ENCODE data around the gene RIC1.

Gene RIC1

DNA sequence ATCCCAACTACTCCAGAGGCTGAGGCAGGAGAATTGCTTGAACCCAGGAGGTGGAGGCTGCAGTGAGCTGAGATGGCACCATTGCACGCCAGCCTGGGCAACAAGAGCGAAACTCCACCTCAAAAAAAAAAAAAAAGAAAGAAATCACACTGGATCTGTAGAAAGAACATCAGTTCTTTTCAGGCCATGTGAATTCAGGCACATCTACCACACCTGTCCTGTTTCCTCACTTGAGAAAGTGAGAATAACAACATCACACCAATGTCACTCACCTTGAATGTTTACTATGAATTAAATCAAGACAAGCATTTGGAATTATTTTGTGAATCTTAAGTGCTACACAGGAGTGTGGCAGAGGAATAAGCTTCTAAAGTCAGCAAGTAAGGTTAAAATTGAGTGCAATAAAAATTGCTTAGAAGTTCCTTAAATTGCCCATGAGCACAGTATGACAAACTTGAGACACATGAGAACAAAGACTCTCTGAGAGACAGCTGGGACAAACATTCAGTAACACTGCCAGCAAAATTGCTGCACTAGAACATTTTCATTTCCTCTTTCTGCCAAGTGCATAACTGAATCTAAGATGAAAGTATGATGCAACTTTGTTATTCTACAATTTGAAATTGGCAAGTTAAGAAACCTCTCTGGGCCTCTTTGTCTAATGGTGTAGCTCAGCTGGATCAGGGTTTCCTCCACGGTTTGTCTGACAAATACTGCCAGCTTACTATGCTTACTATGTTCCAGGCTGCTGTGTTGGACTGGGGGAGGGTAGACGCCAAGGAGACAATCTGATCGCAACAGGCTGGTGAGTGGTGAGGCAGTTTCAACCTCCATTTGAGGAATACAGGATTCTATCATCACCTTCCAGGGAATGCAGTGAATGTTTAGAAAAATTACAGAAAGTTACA is 1.9 kb upstream of the RIC1 start:
- H3K27ac ChIP-seq = peak overlapping the region; percentile 87
- TF ChIP-seq, protein P1, sequence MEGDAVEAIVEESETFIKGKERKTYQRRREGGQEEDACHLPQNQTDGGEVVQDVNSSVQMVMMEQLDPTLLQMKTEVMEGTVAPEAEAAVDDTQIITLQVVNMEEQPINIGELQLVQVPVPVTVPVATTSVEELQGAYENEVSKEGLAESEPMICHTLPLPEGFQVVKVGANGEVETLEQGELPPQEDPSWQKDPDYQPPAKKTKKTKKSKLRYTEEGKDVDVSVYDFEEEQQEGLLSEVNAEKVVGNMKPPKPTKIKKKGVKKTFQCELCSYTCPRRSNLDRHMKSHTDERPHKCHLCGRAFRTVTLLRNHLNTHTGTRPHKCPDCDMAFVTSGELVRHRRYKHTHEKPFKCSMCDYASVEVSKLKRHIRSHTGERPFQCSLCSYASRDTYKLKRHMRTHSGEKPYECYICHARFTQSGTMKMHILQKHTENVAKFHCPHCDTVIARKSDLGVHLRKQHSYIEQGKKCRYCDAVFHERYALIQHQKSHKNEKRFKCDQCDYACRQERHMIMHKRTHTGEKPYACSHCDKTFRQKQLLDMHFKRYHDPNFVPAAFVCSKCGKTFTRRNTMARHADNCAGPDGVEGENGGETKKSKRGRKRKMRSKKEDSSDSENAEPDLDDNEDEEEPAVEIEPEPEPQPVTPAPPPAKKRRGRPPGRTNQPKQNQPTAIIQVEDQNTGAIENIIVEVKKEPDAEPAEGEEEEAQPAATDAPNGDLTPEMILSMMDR (conservative IDR thresholded peaks at IDR 0.05) = no peak
- no peak for TF ChIP-seq ZFX (IDR thresholded peaks at IDR 0.05)

DNA sequence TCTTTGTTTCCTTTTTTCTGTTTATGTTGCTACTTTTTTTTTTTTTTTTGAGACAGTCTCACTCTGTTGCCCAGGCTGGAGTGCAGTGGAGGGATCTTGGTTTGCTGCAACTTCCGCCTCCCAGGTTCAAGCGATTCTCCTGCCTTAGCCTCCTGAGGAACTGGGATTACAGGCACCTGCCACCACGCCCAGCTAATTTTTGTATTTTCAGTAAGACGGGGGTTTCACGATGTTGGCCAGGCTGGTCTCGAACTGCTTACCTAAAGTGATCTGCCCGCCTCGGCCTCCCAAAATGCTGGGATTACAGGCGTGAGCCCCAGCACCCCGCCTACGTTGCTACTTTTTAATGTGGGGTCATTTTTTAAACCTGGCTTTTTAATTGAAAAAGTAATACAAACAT is 1.2 kb upstream of the RIC1 start:
- peak overlapping the region; percentile 87 for H3K27ac ChIP-seq

DNA sequence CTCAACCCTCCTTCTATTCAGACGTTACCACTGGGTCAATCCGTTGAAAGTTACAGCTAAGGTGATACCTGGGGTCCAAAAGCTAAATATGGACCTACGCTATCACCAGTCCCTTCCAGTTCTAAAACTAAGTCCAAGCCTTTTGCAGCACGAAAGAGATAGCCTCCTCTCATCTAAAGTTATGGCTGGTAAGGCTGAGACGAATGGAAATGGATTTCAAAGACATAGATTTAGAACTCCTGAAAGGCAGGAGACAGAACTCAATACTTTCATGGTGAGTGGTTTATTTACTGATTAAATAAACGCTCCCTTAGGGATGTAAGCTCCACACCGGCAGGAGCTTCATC is 751 bp upstream of the RIC1 start:
- no peak for TF ChIP-seq ZFX (IDR thresholded peaks at IDR 0.05)
- TF ChIP-seq, protein P1 (conservative IDR thresholded peaks at IDR 0.05) = no peak
- peak overlapping the region; percentile 87 for H3K27ac ChIP-seq

DNA sequence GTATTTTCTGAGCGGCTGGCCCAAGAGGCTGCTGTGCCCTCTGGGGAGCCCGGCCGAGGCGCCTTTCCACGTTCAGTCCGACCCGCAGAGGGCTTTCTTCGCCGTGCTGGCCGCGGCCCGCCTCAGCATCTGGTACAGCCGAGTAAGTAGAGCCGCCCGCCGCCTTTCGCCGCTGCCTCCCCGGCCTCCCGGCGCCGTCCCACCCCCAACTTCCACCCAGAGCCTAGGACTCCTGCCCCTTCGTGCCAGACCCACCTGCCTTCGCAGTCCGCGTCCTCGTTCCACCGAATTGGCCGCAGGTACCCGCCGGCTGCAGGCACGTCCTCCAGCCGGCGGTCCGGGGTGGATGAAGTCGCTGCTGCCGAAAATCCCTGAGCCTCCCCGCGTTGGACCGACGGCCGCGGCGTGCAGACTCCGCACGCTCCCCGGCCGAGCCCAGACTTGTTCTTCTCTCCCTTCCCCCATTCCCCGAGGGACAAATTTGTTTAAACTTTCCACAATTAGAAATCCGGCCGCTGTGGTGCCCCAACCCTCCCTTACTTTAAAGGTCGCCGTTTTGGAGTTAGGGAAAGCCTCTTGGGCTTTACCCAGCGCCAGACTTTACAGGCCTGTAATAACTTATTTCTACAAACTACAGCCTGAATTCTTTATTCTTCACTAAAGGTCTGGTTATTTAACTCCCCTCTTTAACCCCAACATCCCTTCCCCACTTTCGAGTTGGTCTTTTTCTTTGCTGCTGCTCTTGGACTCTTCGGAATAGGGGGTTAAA is 589 bp downstream of the RIC1 start:
- H3K27ac ChIP-seq = peak overlapping the region; percentile 87
- TF ChIP-seq ZFX (IDR thresholded peaks at IDR 0.05) = peak; percentile 68
- TF ChIP-seq, protein P1 (conservative IDR thresholded peaks at IDR 0.05) = no peak

DNA sequence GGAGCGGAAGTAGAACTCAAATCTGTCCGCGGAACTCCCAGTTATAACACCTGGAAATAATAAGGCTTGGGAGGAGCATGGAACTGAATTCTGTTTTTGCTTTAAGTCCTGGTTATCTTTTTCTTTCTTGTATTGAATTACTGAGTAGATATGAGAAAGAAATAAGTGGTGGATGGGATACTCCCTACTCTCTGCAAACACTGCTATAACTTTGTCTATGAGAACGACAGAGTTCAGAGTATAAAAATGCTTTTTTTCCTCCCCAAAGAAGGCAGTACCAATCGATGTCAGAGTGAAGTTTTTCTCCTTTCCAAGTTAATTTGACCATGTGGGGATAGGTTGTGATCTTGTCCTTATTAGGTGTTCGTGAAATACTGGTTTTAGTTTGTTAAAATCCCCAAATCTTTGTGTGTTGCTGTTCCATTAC is 1.2 kb downstream of the RIC1 start:
- TF ChIP-seq, protein P1 (conservative IDR thresholded peaks at IDR 0.05) = no peak
- TF ChIP-seq ZFX (IDR thresholded peaks at IDR 0.05) = no peak
- peak overlapping the region; percentile 87 for H3K27ac ChIP-seq

DNA sequence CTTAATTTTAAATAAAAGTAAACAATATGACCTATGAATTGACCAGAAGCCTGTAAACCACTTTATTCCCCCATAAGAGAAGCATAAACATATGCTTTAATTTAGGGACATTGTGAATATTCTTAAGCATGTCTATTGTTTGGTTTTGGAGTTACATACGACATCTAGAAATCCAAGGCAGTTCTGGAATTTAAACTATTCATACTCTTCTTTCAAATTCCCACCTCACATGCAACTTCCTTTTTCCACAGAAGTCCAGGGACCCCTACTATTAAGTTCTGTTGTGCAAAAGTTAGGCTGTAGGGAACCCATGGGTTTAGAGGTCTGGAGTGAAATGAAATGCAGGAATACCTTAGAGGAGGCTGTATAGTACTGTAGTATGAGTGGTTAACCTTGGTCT is 2.1 kb downstream of the RIC1 start:
- TF ChIP-seq ZFX (IDR thresholded peaks at IDR 0.05) = no peak
- TF ChIP-seq, protein P1 (conservative IDR thresholded peaks at IDR 0.05) = no peak
- no peak overlapping the region for H3K27ac ChIP-seq

DNA sequence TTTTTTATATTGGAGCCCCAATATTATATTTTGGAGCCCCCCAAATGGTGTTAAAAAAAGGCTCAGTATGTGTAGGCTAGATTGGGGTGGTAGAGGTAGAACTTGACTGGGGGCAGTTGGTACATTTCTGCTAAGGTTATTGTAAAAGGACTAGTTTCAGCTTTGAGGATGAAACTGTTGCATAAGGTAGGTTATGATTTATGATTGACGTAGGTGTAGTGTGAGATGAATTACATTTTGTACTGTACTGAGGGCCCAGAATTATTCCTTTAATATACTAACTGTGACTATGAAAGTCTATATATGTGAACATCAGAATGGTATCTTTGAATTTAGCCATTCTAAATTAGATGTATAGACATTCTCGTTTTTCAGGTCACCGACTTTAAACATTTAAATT is 3.6 kb downstream of the RIC1 start:
- no peak overlapping the region for H3K27ac ChIP-seq
- TF ChIP-seq, protein P1 (conservative IDR thresholded peaks at IDR 0.05) = no peak
- TF ChIP-seq ZFX (IDR thresholded peaks at IDR 0.05) = no peak
